Fibroblast of villous mesenchyme (primary cell): ENCODE data around the gene RRP7A. TPM values are rescaled to one million over a fixed set of nuclear protein-coding genes. Genes with fewer than 3 reads are reported as not detected.
"Not testable (repeated sequence)": the region's sequence is repeated elsewhere in the genome, so short reads cannot be mapped to it uniquely, and the experiment has no call there.

Experiments used
- DNase-seq: peaks from one replicate; pipeline ENCODE4 v3.0.0-alpha.2; 2010; ENCODE audit warnings: low read depth
- H3K4me3 ChIP-seq: 2 replicates; pipeline ENCODE4 v1.5.1; 2011; ENCODE audit warnings: low read depth, mild to moderate bottlenecking, low read length
- total RNA-seq: library from RNA; depleted of rRNA; stranded (reverse); fragments of >200 nt; gene quantifications from 2 replicates; pipeline ENCODE4 v1.2.3, GENCODE V29; 2012
- TF ChIP-seq, protein P1 (sequence below): IDR thresholded peaks from 2 replicates; pipeline ENCODE4 v1.5.1; 2012; ENCODE audit warnings: low read depth, mild to moderate bottlenecking, low read length; ENCODE audit not compliant: insufficient read depth

RRP7A gene
- total RNA-seq, 1 donor = 29.8 TPM

DNA sequence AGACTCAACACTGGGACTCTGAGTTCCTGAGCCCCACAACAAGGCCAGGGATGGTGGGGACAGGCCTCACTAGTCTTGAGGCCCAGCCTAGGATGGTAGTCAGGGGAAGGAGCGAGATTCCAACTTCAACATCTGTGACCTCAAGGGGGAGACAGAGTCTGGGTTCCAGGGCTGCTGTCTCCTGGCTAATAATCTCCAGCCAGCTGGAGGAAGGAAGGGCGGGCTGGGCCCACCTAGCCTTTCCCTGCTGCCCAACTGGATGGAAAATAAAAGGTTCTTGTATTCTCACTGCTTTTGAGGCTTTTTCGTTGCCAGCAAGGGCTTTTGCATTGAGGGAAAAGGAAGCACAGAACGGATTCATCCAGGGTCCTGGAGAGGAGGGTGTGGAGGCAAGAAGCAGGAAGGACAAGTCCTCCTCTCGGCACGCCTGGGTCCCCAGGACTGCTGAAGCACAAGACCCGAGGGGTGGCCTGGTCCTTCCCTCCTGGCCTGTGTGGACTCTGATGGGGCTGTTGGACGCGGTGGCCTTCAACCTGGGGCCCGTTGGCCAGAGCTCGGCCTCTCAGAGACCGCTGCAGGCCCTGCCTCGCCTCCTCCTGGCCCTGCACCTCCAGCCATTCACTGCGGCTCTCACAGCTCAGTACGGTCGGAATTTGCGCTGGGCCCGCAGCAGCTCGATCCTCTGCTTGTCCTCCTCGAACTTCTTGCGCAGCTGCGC is 7.2 kb downstream of the RRP7A start:
- TF ChIP-seq, protein P1, sequence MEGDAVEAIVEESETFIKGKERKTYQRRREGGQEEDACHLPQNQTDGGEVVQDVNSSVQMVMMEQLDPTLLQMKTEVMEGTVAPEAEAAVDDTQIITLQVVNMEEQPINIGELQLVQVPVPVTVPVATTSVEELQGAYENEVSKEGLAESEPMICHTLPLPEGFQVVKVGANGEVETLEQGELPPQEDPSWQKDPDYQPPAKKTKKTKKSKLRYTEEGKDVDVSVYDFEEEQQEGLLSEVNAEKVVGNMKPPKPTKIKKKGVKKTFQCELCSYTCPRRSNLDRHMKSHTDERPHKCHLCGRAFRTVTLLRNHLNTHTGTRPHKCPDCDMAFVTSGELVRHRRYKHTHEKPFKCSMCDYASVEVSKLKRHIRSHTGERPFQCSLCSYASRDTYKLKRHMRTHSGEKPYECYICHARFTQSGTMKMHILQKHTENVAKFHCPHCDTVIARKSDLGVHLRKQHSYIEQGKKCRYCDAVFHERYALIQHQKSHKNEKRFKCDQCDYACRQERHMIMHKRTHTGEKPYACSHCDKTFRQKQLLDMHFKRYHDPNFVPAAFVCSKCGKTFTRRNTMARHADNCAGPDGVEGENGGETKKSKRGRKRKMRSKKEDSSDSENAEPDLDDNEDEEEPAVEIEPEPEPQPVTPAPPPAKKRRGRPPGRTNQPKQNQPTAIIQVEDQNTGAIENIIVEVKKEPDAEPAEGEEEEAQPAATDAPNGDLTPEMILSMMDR = peak; percentile 39
- DNase-seq = peak; percentile 52
- not testable (repeated sequence) for H3K4me3 ChIP-seq

DNA sequence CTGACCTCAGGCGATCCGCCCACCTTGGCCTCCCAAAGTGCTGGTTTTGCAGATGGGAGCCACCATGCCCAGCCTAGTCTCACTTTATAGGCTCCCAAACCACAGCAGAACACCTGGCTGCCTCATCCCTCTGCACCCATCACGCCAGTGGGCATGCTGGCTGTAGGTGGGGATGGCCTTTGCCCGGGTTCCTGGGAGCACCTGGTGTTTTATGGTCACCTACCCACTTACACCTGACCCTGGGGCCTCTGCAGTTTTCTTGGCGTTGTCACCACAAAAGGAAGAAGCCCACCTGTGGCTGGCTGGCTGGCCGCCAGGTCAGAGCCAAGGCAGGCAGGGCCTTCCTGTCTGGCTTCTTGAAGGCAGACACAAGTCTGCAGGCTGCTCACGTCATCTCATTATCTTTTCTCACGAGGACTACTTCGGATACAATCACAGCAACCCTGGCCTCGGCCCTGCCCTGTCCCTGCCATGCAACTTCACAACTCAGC is 8.2 kb downstream of the RRP7A start:
- DNase-seq = no peak
- H3K4me3 ChIP-seq = no peak overlapping the region
- TF ChIP-seq, protein P1 = no peak

DNA sequence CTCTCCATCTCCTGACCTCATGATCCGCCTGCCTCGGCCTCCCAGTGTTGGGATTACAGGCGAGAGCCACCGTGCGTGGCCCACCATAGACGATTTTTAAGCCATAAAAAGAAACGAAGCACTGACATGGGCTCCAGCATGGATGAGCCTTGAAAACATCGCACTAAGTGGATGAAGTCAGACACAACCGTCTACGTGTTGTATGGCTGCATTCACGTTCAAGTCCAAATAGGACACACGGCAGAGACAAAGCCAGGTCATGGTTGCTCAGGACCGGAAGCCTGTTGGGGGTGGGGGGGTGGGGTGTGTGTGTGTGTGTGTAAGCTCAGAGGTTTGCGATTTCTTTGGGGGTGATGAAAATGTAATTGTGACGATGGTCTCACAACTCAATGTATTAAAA is 10.0 kb downstream of the RRP7A start:
- no peak overlapping the region for H3K4me3 ChIP-seq
- TF ChIP-seq, protein P1 = no peak
- DNase-seq = no peak

DNA sequence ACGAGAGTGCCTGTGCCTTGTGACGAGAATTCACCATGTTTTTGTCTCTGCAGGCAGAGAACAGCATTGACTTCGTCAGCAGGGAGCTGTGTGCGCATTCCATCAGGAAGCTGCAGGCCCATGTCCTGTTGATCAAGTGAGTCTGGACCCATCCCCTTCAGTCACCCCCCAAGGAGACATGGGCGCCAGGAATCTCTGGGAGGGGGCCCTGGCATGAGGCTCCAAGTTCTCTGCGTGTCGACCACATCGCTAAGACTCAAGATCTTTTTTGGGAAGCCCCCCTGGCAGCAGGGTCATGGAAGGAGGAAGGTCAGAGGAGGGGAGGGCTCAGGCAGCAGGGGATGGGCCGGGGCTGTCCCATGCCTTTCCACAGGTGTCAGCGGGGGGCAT is 10.6 kb downstream of the RRP7A start:
- DNase-seq, H3K4me3 ChIP-seq: not testable (repeated sequence)

DNA sequence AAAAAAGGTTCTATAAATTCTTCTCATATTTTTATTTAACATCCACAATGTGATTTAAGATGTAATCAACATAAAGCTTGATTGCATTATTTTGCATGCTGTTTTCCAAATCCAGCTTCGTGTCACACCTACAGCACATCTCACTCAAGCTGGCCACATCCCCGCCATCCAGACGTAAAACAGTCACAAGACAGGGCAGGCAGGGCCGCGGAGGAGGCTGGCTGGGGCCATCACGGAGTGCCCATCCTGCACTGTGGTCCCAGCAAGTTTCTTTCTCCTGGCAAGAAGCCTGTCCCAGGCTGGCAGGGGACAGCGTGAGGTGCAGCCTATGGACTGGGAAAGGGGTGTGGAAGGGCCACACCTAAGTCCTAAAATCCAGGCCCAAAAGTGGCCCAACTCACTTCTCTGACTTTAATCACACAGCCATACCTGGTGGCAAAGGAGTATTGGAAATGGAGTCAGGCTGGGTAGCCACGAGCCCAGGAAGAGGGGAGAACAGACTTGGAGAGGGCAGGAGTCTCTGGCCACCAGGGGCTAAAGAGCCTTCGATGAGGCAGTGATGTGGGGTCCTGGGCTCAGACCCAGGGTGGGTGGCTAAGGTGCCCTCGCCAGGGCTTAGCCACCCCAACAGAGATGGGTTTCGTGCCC is 11.1 kb downstream of the RRP7A start:
- not testable (repeated sequence) for DNase-seq, H3K4me3 ChIP-seq

DNA sequence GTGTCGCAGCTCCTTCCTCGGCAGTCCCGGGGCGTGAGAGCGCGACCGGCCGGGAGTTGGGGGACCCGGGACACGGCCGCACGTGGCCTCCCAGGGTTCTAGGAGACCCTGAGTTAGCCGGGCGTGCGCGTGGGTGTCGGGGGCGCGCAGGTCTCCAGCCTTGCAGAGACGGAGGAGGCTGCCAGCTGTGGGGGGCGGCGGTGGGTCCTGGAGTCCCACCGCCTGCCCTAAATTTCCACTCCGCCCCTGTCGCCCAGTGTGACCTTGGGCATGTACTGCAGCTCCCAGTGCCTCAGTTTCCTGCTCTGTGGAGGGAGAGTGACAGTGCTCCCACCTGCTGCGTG is 18.8 kb downstream of the RRP7A start:
- TF ChIP-seq, protein P1 = no peak
- peak overlapping the region; percentile 37 for H3K4me3 ChIP-seq
- DNase-seq = no peak

DNA sequence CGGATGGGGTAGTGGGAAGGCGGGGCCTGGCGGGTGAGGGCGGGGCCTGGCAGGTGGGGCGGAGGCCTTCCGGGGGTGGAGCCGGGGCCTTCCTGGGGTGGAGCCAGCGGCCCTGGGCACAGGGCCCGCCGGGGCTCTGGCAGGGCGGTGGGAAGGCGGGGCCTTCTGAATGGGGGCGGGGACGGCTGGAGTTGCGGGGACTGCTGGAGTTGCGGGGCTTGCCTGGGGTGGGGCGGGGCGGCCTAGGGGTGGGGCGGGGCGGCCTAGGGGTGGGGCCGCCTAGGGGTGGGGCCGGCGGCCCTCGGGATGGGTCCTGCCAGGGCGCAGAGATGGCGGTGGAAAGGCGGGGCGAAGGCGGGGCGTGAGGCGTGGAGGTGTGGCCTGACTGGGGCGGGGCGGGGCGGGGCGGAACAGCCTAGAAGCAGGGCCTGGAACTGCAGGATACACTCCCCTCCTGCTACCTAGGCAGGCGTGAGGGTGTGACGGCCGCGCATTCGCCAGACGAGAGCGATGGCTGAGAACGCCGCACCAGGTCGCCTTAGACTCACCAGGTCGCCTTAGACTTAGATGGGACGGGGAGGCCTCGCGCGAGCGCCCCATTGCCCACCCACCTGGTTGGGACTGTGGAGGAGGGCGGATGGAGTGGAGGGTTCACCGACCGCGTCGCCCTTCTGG is 19.3 kb downstream of the RRP7A start:
- TF ChIP-seq, protein P1 = no peak
- H3K4me3 ChIP-seq = peak overlapping the region; percentile 40
- peak; percentile 81 for DNase-seq

DNA sequence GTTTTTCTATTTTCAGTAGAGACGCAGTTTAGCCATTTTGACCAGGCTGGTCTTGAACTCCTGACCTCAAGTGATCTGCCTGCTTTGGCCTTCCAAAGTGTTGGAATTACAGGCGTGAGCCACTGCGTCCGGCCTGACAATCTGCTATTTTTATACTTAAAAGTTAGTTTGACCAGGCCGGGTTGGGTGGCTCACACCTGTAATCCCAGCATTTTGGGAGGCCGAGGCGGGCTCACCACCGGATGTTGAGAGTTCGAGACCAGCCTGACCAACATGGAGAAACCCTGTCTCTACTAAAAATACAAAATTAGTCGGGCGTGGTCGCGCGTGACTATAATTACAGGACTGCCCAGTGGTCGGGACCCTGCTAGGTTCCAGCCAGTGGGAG is 19.8 kb downstream of the RRP7A start:
- not testable (repeated sequence) for DNase-seq
- peak overlapping the region; percentile 40 for H3K4me3 ChIP-seq

DNA sequence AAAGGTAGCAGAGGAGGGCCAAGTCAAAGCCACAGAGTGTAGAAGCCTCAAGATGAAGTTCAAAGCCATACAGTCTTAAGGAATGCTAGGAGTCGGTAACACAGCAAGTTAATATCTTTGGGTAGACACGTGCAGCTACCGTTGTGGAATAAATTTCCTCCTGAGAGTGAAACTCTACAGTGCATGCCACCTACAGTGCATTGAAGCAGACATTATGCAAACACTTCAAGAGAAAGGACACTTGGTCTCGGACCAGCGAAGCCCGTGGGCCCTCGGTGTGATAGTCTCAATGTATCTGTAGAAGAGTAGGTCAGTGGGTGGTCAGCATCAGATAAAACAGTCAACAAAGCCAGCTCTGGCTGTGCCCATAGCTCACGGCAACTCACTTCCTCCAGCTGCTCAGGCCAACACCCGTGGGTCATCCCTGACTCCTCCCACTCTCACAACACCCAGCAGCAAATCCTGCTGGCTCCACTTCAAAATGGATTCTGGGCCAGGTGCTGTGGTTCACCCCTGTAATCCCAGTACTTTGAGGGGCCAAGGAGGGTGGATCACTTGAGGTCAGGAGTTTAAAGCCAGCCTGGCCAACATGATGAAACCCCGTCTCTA is 24.0 kb downstream of the RRP7A start:
- not testable (repeated sequence) for H3K4me3 ChIP-seq
- peak; percentile 73 for DNase-seq
